NCI-H1048 (cell line): ENCODE results near the gene CUEDC1.

Experiments used
- DNase-seq: peaks from one replicate; lab custom pipeline; 2025; lab: John Stamatoyannopoulos, UW

Gene CUEDC1

DNA sequence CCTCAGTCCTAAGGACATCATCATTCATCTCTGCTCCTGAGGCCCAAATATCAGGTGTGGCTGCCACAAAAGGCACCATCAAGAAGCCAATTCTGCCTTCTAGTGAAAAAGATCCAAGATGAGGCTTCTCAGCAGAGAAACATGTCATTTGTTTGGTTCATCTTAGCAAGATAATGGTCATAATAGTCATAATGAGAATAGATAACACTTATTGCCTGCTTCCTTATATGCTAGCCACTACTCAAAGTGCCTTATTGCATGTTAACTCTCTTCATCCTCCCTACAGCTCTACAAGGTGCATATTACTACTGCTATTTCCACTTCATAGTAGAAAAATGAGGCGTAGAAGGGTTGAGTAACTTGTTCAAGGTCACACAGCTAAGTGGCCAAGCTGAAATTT lies 60.4 kb downstream of the CUEDC1 start:
- no peak for DNase-seq

DNA sequence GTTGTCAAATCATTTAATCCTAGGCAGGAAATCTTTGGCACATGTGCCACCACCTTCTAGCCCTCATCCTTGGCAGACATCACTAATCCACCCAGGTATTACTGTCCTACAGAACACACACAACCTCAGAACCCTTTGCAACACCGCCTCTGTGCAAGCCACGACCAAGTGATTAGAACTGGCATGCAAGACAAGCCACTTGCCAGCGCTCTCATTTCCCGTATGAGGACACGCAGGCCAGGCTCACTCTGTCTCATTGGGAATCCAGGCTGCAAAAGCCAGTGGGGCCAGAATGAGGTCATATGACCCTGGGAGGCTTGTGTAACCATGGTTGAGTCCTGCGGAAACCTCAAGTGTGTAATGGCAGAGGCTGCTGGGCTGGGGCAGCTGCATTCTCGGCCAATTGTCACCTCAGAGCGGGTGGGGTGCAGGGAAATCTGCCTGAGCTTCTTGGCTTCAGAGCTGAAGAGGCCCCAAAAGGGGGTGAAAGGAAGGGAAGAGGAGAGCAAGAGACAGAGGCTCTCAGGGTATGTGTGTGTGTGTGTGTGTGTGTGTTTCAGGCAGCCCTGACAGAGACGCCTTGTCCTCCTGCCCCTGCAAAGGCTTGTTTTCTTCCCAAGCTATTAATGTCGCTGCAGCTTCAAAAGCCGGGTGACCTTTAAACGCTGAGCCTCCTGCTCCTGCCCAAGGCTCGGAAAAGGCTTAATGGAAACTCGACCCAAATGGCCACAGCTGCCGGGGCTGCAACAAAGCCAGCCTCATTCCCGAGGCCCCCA lies 62.2 kb downstream of the CUEDC1 start:
- no peak for DNase-seq

DNA sequence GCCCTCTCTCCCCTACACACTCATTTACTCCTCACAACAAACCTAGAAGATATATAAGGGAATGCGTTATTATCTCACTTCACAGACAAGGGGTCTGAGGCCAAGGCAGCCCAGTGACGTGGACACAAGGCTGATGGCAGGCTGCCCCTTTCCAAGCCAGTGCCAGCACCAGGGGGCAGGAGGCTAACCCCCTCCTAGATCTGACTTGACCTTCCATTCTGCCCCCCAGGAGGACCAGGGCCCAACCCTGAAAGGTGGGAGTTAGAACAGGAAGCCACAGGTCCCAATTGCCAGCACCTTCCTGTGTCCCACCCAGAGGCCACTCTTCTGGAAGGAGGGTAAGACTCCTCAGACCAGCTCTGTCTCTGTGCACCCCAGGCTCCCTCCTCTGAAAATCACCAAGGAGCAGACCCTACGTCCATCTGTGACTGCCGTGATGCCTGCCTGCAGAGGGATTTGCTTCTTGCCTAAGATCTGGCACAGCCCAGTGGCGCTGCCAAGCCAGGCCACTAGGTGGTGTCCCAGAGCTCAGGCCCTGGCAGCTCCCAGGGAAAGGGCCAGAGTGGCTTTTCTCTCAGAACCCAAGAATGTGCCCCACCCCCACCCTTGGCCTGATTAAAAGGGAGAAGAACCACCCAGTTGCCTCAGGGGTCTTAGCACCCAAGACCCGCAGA lies 62.9 kb downstream of the CUEDC1 start:
- peak; percentile 22 for DNase-seq

DNA sequence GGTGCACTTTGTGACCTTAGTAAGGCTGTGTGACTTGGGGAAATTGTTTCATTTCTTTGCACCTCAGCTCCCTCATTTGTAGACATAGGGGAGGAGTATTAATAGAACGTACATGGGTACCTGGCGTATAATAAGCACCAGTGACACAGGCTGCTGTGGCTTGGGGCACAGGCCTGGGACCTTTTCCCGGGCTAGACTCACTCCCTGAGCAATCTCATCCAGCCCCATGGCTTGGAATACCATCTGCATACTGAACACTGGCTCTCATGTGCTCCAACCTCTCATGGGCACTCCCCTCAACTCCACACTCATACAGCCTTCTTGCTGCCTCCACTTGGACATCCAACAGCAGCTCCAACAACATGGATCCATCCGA lies 64.4 kb downstream of the CUEDC1 start:
- no peak for DNase-seq

DNA sequence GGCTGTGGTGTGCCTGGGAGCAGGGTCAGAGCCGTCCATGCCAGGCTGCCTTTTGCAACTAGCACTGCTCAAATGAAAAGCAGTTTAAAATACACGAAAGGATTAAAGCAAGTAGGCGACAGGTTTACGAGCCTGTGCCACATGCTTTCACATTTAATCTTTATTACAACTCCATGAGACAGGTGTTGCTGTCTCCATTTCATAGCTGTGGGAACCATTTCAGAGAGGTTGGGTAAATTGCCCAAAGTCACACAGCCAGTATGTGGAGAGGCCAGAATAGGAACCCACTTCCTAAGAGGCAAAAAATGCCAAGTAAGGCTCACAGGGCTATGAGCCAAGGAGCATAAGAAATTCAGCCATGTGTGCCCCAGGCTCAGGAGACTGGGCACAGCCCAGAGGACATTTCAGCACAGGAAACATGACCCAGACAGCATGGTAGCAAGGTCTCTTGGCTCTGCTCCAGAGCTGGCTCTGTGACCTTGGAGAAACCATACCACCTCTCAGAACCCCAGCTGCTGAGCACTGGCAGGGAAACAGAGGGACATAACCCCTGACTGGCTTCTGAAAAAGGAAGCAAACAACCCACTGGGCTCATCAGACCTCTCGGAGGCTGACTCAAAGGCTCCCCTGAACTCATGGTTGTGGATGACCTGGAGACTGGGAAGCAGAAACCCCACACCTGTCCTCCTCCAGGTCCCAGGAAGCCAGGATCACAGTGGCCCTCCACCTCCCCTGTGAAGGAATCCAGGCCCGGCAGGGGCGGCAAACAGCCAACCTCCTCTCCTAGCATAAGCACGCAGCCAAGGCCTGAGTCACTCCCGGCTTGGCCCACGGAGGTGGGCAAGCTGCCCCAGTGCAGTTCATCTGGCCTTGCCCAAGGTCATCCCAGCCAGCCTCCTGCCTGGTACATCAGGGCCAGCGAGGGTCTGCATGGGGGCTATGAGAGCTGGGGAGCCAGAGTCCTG lies 65.0 kb downstream of the CUEDC1 start:
- DNase-seq: no peak

DNA sequence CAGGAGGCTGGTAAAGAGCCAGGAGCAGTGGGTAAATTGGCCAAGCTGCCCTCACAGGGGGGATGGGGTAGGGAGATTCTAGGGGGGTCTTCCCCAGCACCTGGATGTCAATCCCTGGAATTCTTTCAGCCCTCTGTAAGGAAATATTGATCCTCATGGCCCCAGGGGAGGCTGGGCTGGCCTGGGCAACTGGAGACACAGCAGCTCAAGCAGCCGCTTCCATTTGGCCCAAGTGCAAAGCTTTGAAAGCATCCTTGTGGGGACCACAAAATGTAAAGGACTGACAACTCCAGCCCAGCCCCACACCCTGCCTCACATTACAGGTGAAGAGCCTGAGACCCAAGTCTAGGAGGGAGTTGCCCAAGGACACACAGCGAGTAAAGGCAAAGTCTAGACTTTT lies 66.0 kb downstream of the CUEDC1 start:
- DNase-seq: no peak

DNA sequence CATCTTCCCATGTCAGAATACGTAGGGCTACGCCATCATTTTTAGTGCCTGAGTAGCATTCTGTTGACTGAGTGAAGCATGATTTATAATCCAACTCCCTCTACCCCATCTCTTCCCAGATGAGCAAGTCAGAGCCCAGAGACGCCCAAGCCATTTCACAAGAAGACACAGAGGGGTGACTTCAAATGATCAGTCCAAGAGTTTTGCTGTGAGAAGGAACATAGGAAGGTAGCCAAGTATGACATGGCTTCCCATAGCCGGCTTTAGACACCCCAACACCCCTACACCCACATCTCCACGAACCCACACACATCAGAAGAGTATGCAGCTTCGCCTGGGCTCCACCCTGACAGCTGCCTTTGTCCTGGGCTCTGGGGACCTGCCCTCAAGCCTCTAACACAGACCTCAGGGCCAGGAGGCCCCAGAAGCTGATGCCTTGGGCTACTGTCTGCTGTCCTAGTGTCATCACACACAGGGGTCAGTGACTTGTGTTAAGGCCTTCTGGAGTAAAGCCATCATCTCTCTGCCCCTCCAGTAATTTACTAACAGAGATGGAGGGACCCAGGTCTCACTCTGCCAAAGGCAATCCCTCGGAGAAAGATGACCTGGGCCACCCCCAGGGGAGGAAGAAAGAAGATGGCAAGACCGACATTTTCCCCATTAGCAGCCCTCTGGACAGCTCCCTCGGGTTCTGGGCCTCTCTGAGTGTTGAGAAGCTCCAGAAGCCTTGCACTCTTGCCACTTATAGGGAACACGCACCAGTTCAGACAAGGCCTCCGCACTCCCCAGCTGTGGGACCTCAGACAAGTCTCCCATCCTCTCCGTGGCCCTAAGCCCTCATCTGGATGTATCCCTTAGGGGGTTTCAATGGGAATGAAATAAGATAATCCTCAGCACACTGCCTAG lies 66.6 kb downstream of the CUEDC1 start:
- DNase-seq: no peak

DNA sequence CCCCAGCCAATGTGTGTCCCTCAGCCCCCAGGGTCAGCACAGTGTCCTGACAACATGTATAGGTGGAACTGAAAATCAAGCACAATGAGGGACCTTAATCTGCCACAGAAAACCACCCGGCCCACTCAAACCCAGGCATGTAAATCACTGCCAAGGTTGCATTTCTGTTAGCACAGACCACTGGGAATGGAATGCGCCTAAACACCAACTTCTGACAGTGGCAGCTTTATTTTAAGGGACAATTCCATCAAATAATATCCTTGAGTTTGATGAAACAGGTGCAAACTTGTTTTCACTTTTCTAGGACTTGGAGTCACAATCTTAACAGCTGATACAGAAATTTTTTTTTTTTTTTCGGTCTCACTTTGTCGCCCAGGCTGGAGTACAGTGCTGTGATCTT lies 68.1 kb downstream of the CUEDC1 start:
- DNase-seq: no peak

DNA sequence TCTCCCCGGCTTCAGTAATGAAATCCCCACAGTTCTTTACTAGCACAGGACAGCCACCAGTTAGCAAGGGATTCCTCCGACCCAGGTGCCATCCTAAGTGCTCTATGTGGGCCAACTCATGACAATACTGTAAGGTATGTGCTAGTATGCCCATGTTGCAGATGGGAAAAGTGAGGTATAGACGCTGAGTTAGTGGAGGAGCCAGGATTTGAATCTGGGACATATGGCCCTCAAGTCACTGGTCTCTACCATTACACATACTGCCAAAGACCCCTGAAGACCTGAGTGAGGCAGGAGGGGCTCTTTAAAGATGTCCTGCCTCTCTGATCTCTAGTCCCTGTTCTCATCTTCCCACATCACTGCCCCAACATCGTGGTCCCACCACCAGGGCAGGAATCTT lies 69.2 kb downstream of the CUEDC1 start:
- DNase-seq: no peak

DNA sequence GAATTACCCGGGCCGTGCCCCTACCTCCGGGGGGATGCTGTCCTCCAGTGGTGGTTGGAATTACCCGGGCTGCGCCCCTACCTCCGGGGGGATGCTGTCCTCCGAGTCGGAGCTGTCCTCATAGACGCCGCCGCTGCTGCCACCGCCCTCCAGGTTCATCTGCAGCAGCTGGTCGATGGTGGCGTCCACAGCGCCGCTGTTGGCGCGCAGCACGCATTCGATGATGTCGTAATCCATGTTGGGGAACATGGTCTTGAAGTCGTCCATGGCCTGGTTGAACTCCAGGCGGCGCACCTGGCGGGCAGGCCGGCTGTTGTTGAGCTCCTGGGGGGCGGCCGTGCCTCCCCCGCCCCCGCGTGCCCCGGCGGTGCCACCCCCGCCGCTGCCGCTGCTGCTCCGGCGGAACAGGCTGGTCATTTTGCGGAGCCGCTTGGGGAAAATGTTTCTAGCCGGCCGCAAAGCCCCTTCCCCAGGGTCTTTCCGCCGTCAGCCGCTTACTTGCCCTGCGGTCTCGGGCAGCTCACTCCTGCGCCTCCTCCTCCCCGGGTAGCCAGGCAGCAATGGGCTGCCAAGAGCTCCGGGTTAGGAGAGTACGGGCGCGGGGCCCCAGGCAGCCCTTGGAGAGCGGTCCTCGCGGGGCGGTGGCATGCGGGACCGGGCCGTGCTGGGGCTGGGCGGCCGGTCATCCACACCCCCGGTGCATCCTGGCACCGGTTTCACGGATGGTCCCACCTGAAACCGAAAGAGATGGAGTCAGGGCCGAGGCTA lies 69.9 kb downstream of the CUEDC1 start:
- no peak for DNase-seq

DNA sequence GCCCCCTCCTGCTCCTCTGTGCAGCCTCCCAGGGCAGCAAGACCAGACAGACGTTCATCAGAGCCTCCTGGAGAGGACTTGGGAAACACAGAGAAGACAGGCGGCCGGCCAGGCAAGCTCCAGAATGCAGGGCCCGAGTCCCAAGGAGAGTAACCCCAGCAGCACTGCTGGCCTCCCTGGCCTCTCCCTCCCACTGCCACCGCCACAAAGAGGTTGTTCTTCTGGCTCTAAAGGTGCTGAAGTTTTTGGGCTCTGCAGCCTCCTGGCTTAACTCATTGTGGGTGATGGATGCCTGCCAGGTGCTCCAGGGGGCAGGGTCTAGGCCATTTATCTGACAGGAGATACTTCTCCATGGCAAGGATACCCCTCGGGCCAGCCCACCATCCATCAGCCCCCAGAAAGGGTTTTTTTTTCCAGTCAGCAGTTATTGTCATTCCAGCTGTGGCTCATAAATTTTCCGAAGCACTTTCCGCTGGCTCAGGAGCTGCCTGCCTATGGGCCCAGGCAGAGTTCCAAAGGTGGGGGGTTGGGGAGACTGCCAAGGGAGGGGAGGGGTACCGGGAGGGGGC lies 73.3 kb downstream of the CUEDC1 start:
- no peak for DNase-seq

DNA sequence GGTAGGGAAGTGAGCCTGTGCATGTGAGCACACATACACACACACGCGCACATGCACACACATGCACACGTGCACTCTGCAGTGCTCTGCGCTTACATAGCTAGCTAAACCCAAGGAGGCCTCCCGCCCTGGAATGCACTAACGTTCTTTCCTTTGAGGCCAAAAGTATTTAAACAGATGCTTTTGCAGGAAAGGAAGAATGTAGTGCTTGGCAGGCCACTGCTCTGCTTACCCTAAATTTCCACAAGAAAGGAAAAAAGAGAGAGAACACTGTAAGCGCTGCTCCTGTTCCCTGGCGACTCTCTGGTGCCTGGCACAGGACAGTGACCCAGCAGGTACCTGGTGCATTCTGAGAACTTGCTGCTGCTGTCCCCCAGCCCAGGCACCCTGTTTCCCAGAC lies 74.1 kb downstream of the CUEDC1 start:
- DNase-seq: no peak

DNA sequence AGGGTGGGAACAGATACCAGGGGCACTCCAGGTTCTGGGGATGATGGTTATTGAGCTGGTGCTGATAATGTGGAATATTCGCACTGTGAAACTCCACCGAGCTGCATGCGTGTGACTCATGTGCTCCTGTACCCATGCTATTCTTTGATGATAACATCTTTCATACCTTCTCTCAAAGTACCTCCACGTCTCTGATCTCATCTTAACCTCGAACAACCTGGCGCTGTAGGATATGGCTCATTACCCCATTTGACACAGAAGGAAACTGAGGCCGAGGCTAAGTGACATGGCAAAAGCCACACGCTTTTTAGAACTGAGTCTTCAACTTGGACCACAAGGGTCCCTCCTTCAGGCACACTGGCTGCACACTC lies 75.1 kb downstream of the CUEDC1 start:
- DNase-seq: no peak

DNA sequence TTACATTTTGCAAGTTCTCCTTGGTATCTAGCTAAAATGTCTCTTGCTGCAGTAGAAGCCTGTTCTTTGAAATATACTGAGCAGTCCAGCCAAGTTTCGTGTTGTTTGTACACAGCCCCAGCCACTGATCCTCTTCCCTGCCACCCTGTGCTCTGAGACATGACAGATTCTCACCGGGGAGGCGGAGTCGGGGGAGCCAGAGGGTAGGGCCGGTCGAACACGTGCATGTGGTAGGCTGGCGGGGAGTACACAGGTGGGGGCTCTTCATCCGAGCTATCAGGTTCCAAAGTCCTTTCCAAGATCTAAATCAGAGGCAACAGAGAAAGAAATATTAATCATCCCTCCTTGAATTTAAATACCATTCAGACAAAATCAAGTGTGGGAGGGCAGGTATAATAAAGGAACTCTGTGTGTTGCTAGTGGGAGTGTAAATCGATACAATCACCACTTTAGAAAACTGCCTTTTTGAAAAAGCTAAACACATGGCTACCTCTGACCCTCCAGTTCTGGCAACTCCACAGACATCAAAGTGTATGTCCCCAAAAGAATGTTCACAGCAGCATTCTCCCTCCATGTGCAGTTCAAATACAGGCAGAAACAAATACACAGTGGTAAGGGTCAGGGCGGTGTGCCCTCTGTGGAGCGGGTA lies 75.7 kb downstream of the CUEDC1 start:
- DNase-seq: no peak

DNA sequence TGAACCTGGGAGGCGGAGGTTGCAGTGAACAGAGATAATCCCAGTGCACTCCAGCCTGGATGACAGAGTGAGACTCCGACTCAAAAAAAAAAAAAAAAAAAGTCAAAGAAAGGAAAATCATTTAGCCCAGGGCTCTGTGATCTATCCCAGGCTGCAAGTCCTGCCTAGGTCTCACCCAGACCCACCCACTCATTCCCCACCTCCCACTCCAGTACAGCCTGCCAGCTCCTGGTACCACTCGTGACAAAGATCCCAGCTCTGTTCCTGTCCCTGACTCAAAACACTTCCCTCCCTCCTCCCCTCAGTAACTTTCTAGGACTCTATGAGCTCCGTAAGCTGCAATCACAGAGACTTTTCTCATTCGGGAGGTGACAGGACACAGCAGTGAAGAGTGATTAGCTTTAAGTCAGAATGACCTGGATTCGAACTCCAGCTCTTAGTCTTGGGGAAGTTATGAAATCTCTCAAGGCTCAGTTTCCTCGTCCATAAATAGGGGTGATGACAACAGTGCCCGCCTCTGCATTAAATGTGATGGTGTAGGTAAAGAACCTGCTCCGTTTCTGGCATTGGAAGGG lies 77.3 kb downstream of the CUEDC1 start:
- DNase-seq: no peak

DNA sequence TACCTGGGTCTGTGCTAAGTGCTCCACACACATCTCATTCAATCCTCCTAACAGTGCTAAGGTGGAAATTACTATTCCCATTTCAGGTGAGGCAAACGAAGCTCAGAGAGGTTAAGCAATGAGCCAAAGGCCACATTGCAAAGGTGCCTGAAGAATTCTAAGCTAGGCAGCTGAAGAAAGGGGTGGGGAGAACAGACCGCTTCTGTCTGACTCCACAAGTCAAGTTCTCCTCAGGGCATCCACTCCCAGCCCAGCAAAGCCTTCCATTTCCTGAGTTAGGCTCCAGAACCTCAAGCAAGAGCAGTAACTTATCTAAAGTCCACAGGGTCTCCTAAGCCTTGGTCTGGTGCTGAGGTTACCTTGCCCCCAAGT lies 78.4 kb downstream of the CUEDC1 start:
- no peak for DNase-seq

DNA sequence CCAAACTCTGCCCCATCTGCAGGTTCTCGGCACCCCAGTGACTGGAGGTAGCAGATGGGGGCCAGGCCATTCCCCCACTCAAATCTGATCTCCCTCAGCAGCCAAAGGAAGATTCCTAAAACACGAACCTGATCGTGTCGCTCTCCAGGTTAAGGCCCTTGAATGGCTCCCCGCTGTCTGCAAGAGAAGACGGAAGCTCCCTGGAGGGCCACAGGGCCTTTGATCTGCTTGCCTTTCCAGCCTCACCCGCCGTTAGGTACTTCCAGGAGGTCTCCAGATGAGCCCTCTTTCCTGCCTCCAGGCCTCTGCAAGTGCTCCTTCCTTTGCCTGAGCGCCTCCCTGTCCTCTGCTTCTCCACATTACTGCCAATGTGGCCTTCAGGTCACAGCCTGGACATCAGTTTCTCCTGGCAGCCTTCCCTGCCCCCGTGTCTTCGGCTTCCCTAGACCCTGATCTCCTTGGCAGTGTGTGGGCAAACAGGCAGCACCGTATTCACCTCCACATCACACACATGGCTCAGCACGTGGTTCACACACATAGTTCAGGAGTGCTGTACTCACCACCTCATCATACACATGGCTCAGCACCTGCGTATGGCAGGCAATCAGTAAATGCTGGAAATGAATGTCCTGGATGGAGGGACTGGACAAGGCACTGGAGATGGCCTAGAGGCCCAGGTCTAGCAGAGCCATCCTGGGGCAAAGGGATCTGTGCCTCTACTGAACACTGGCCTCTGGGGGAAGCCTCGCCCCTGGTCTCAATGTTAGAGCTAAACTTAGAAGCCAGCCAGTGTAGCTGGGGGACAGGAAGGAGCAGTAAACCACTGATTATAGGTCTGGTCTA lies 79.0 kb downstream of the CUEDC1 start:
- no peak for DNase-seq

DNA sequence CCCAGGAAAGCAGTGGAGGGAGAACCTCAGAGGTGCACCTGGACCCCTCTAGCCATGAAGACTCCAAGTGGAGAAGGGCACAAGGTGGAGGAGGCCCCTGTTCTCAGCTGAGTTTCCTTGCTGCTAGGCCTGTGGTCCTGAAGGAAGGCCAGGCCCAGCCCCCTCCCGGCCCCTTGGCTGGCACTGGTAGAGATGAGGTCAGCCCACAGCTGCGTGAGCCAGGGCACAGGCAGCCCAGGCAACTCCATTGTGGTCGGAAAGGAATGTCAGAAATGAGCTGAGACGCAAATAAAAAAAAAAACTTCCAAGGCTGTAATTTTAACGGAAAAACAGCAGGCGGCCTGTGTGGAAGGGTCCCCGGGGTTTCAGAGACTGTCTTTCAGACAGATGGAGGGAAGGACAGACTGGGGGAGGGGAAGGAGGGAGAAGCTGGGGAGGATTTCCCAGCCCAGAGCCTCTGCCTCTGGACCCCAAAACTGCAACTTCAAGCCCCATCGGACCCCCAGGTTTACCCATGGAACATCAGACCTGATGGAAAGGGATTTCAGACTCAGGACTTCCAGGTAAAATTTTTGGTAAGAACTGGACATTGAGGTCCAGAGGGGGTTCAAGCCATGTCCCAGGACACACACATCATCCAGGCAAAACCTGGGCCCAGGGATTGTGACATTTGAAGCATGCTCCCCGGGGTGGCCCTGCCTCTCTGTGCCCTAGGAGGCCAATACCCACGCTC lies 79.8 kb downstream of the CUEDC1 start:
- DNase-seq: peak; percentile 65
